OCI-LY3 (cell line): ENCODE measurements around the gene RNF220.

Experiments used
- H2AFZ ChIP-seq: fragments of 200-600, 300-600 bp; shearing (Covaris generic); 2 replicates; pipeline ENCODE4 v1.6.0; 2014; ENCODE audit warnings: antibody characterized with exemption, low read depth, low read length
- H3K27ac ChIP-seq: fragments of 200-600, 300-600 bp; sonication (generic); 2 replicates; pipeline ENCODE4 v1.5.1; 2014; ENCODE audit warnings: mild to moderate bottlenecking, low read length, moderate library complexity, mixed read lengths
- H3K27me3 ChIP-seq: fragments of 200-600, 300-600 bp; sonication (generic); 2 replicates; pipeline ENCODE4 v1.6.1; 2014; ENCODE audit warnings: low read depth, low read length, mixed read lengths
- H3K36me3 ChIP-seq: fragments of 200-600, 300-600 bp; sonication (generic); replicated peaks from 2 replicates; pipeline ENCODE3; 2014; ENCODE audit warnings: low read depth, low read length, mixed read lengths
- H3K4me1 ChIP-seq: fragments of 300-600, 200-600 bp; sonication (generic); 2 replicates; pipeline ENCODE4 v1.6.1; 2014; ENCODE audit warnings: low read length, mixed read lengths
- H3K4me2 ChIP-seq: fragments of 200-600, 300-600 bp; sonication (generic); 2 replicates; pipeline ENCODE4 v1.6.1; 2014; ENCODE audit warnings: low read length, mixed read lengths
- H3K4me3 ChIP-seq: fragments of 300-600, 200-600 bp; sonication (generic); 2 replicates; pipeline ENCODE4 v1.5.1; 2014; ENCODE audit warnings: antibody characterized with exemption, mild to moderate bottlenecking, low read length, moderate library complexity
- H3K79me2 ChIP-seq: fragments of 300-600, 200-600 bp; shearing (Covaris generic); 2 replicates; pipeline ENCODE4 v1.6.1; 2014; ENCODE audit warnings: mild to moderate bottlenecking, low read length, mixed read lengths
- H3K9ac ChIP-seq: fragments of 300-600, 200-600 bp; shearing (Covaris generic); 2 replicates; pipeline ENCODE4 v1.6.0; 2014; ENCODE audit warnings: mild to moderate bottlenecking, low read length, moderate library complexity
- H3K9me3 ChIP-seq: fragments of 200-600, 300-600 bp; shearing (Covaris generic); 2 replicates; pipeline ENCODE4 v1.6.1; 2014; ENCODE audit warnings: low read length, mixed read lengths; ENCODE audit not compliant: insufficient read depth
- H4K20me1 ChIP-seq: fragments of 200-600, 300-600 bp; sonication (generic); 2 replicates; pipeline ENCODE4 v1.6.1; 2016; ENCODE audit warnings: low read length, mixed read lengths; ENCODE audit not compliant: insufficient read depth
- CTCF ChIP-seq: fragments of 200-600, 300-600 bp; sonication (generic); IDR thresholded peaks from 2 replicates; pipeline ENCODE4 v1.5.1; 2014; ENCODE audit warnings: antibody characterized with exemption, low read length, low read depth
- EZH2phosphoT487 ChIP-seq: fragments of 200-600 bp; shearing (Covaris generic); IDR thresholded peaks from 2 replicates; pipeline ENCODE4 v1.6.1; 2018; ENCODE audit warnings: antibody characterized with exemption, mixed run types, low read depth

The RNF220 gene

GRCh38 chr1:44584167-44584566 is 179.1 kb downstream of the RNF220 start:
- TF ChIP-seq EZH2phosphoT487, result no peak
- TF ChIP-seq CTCF, result no peak
- no peaks in the 10 kb centered on the region for H3K36me3 ChIP-seq
- H3K4me1 ChIP-seq, result no peaks in the 10 kb centered on the region
- H3K9ac ChIP-seq, result no peak overlapping the region
- H3K79me2 ChIP-seq, result no peaks in the 10 kb centered on the region
- no peaks in the 10 kb centered on the region for H3K27me3 ChIP-seq
- no peak overlapping the region for H3K4me2 ChIP-seq
- no peaks in the 10 kb centered on the region for H3K9me3 ChIP-seq
- H3K27ac ChIP-seq, result no peak overlapping the region
- H3K4me3 ChIP-seq, result no peak overlapping the region
- no peaks in the 10 kb centered on the region for H4K20me1 ChIP-seq
- H2AFZ ChIP-seq, result no peak overlapping the region

GRCh38 chr1:44585315-44585920 is 180.4 kb downstream of the RNF220 start:
- Histone ChIP-seq H3K4me3 (no peak overlapping the region), H3K4me1 (no peaks in the 10 kb centered on the region), H3K27ac (no peak overlapping the region), H3K4me2 (no peak overlapping the region), H4K20me1 (no peaks in the 10 kb centered on the region), H3K27me3 (no peaks in the 10 kb centered on the region), H3K79me2 (no peaks in the 10 kb centered on the region), H3K9me3 (no peaks in the 10 kb centered on the region), H3K36me3 (no peaks in the 10 kb centered on the region), H3K9ac (no peak overlapping the region), H2AFZ (no peak overlapping the region)
- TF ChIP-seq CTCF (no peak), EZH2phosphoT487 (no peak)

DNA sequence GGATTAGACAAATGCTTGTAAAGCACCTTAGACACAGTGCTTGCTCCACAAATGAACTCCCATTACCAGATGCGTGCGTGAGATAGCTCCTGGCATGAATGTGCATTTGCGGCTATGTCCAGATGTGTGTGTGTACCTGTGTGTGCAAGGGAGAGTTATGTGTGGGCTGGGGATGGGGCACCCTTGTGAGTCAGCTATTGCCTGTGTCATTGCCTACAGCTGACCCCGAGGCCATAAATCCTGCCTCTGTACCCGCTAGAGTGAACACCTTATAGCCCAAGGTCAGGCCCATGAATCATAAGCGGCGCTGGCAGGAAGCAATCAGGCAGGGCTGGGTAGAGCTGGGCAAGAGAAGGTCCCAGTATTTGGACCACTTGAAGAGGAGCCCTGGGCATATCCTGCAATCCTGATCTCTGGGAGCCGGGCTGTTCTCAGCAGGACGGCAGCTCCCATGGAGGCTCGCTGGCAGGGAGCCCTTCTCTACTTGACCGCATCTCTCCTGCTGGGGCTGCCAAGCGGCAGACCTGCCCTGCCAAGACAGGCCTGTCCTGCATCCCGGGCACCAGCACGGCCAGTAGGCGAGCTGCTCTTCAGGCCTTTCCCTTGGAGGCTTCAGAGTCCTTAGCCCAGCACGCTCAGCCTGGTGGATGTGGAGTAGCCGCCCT is 182.9 kb downstream of the RNF220 start:
- Histone ChIP-seq H3K9me3 (no peaks in the 10 kb centered on the region), H3K4me3 (no peak overlapping the region), H3K4me1 (no peaks in the 10 kb centered on the region), H4K20me1 (no peaks in the 10 kb centered on the region), H2AFZ (no peak overlapping the region), H3K4me2 (no peak overlapping the region), H3K27me3 (no peaks in the 10 kb centered on the region), H3K79me2 (no peaks in the 10 kb centered on the region), H3K36me3 (no peaks in the 10 kb centered on the region), H3K27ac (no peak overlapping the region), H3K9ac (no peak overlapping the region)
- TF ChIP-seq CTCF (no peak), EZH2phosphoT487 (no peak)

GRCh38 chr1:44588551-44589210 is 183.6 kb downstream of the RNF220 start:
- H3K27me3 ChIP-seq, result no peaks in the 10 kb centered on the region
- no peak overlapping the region for H3K27ac ChIP-seq
- H3K4me2 ChIP-seq, result no peak overlapping the region
- H4K20me1 ChIP-seq, result no peaks in the 10 kb centered on the region
- H3K36me3 ChIP-seq, result no peaks in the 10 kb centered on the region
- H2AFZ ChIP-seq, result no peak overlapping the region
- TF ChIP-seq CTCF, result no peak
- TF ChIP-seq EZH2phosphoT487, result no peak
- H3K79me2 ChIP-seq, result no peaks in the 10 kb centered on the region
- H3K9ac ChIP-seq, result no peak overlapping the region
- no peaks in the 10 kb centered on the region for H3K9me3 ChIP-seq
- H3K4me3 ChIP-seq, result no peak overlapping the region
- H3K4me1 ChIP-seq, result no peaks in the 10 kb centered on the region
